Stimulated activated CD4-positive, alpha-beta T cell treated with anti-CD3 and anti-CD28 coated beads, TNF-alpha, amount 100 ng/mL, for 48 hours (primary cell): ENCODE results near the gene TPX2.

ENCODE experiments used
- DNase-seq, 3 donors: peaks; one replicate each; pipeline ENCODE4 v3.0.0-alpha.2; 2020; ENCODE audit warnings: low read depth in 3 of 3

TPX2 gene

GRCh38 chr20:31705598-31706597 lies 33.2 kb upstream of the TPX2 start:
- no peak for DNase-seq

GRCh38 chr20:31706607-31707257 lies 32.4 kb upstream of the TPX2 start:
- DNase-seq = no peak

- DNase-seq = no peak
Measured at GRCh38 chr20:31707258-31707615, 31.9 kb upstream of the TPX2 start.

GRCh38 chr20:31707994-31708735 lies 30.9 kb upstream of the TPX2 start:
- DNase-seq = no peak

GRCh38 chr20:31708736-31709534 lies 30.2 kb upstream of the TPX2 start:
- DNase-seq = no peak

- DNase-seq = no peak
Measured at GRCh38 chr20:31709939-31710338, 29.2 kb upstream of the TPX2 start.

- no peak for DNase-seq
Measured at GRCh38 chr20:31710423-31711108, 28.5 kb upstream of the TPX2 start.

- DNase-seq = no peak
Measured at GRCh38 chr20:31711179-31712111, 27.6 kb upstream of the TPX2 start.

- no peak for DNase-seq
Measured at GRCh38 chr20:31712112-31712553, 27.0 kb upstream of the TPX2 start.

- no peak for DNase-seq
Measured at GRCh38 chr20:31712564-31713311, 26.4 kb upstream of the TPX2 start.

GRCh38 chr20:31713312-31714273 lies 25.5 kb upstream of the TPX2 start:
- DNase-seq = no peak

- no peak for DNase-seq
Measured at GRCh38 chr20:31715766-31716165, 23.3 kb upstream of the TPX2 start.

- DNase-seq = no peak
Measured at GRCh38 chr20:31716351-31716750, 22.7 kb upstream of the TPX2 start.

GRCh38 chr20:31716818-31717477 lies 22.1 kb upstream of the TPX2 start:
- no peak for DNase-seq

GRCh38 chr20:31717478-31718201 lies 21.4 kb upstream of the TPX2 start:
- DNase-seq = no peak

- DNase-seq = no peak
Measured at GRCh38 chr20:31718952-31719643, 20.0 kb upstream of the TPX2 start.
